Trophoblast cell (in vitro differentiated cells and primary cell): ENCODE measurements around the gene UBE2QL1.

Source experiments
- DNase-seq, 2 donors: peaks; one replicate each; pipeline ENCODE4 v3.0.0-alpha.2; 2016
- H2AFZ ChIP-seq: 2 replicates; pipeline ENCODE4 v1.6.1; 2013; ENCODE audit warnings: low read length, moderate library complexity, mild to moderate bottlenecking; ENCODE audit not compliant: insufficient read depth, poor library complexity
- H2AK5ac ChIP-seq: 2 replicates; pipeline ENCODE4 v1.6.1; 2013; ENCODE audit warnings: mild to moderate bottlenecking, low read length
- H2BK120ac ChIP-seq: 2 replicates; pipeline ENCODE4 v1.6.1; 2013; ENCODE audit warnings: low read length, mild to moderate bottlenecking, moderate library complexity; ENCODE audit not compliant: insufficient read depth, poor library complexity
- H2BK12ac ChIP-seq: 2 replicates; pipeline ENCODE4 v1.6.1; 2013; ENCODE audit warnings: mild to moderate bottlenecking, low read length, moderate library complexity
- H2BK5ac ChIP-seq: 2 replicates; pipeline ENCODE4 v1.6.1; 2013; ENCODE audit warnings: low read length, low read depth, moderate library complexity, mild to moderate bottlenecking; ENCODE audit not compliant: poor library complexity
- H3K14ac ChIP-seq: 2 replicates; pipeline ENCODE4 v1.6.1; 2013; ENCODE audit warnings: mild to moderate bottlenecking, low read length
- H3K18ac ChIP-seq: 2 replicates; pipeline ENCODE4 v1.6.1; 2013; ENCODE audit warnings: mild to moderate bottlenecking, low read length
- H3K23ac ChIP-seq: 2 replicates; pipeline ENCODE4 v1.6.1; 2013; ENCODE audit warnings: low read length
- H3K27ac ChIP-seq: 2 replicates; pipeline ENCODE4 v1.5.1; 2013; ENCODE audit warnings: low read depth, mild to moderate bottlenecking, inconsistent platforms, low read length, moderate library complexity
- H3K27me3 ChIP-seq: 2 replicates; pipeline ENCODE4 v1.6.1; 2013; ENCODE audit warnings: inconsistent platforms, mild to moderate bottlenecking, low read length, moderate library complexity; ENCODE audit not compliant: insufficient read depth
- H3K36me3 ChIP-seq, 2 experiments: 1 replicate in 1 of 2; 2 replicates in 1 of 2; pipeline ENCODE4 v1.6.1; 2013; ENCODE audit warnings: low read length in 2 of 2, mild to moderate bottlenecking in 2 of 2, moderate library complexity in 1 of 2; ENCODE audit not compliant: insufficient read depth in 2 of 2, control insufficient read depth in 1 of 2
- H3K4ac ChIP-seq: 2 replicates; pipeline ENCODE4 v1.6.1; 2013; ENCODE audit warnings: low read depth, mild to moderate bottlenecking, low read length, moderate library complexity
- H3K4me1 ChIP-seq, 2 experiments: 1 replicate in 1 of 2; 2 replicates in 1 of 2; pipeline ENCODE4 v1.6.1; 2013; ENCODE audit warnings: low read length in 2 of 2, mild to moderate bottlenecking in 2 of 2, moderate library complexity in 1 of 2; ENCODE audit not compliant: insufficient read depth in 2 of 2, control insufficient read depth in 1 of 2
- H3K4me2 ChIP-seq: 2 replicates; pipeline ENCODE4 v1.6.1; 2013; ENCODE audit warnings: inconsistent platforms, mild to moderate bottlenecking, low read length, moderate library complexity
- H3K4me3 ChIP-seq: 2 replicates; pipeline ENCODE4 v1.5.1; 2013; ENCODE audit warnings: mild to moderate bottlenecking, low read depth, low read length, inconsistent platforms
- H3K79me1 ChIP-seq: one replicate; pipeline ENCODE4 v1.6.1; 2013; ENCODE audit warnings: low read length
- H3K79me2 ChIP-seq: 2 replicates; pipeline ENCODE4 v1.6.1; 2013; ENCODE audit warnings: low read length, mild to moderate bottlenecking; ENCODE audit not compliant: control insufficient read depth, insufficient read depth, poor library complexity
- H3K9ac ChIP-seq: 2 replicates; pipeline ENCODE4 v1.6.1; 2013; ENCODE audit warnings: mild to moderate bottlenecking, low read length
- H3K9me3 ChIP-seq: 2 replicates; pipeline ENCODE4 v1.6.1; 2013; ENCODE audit warnings: low read depth, mild to moderate bottlenecking, control low read depth, inconsistent platforms, low read length; ENCODE audit not compliant: insufficient read depth
- H4K12ac ChIP-seq: 2 replicates; pipeline ENCODE4 v1.6.1; 2013; ENCODE audit warnings: low read depth, mild to moderate bottlenecking, low read length, moderate library complexity
- H4K8ac ChIP-seq: 2 replicates; pipeline ENCODE4 v1.6.1; 2013; ENCODE audit warnings: low read depth, mild to moderate bottlenecking, low read length, moderate library complexity
- H4K91ac ChIP-seq: one replicate; pipeline ENCODE4 v1.6.1; 2013; ENCODE audit warnings: low read depth, mild to moderate bottlenecking, low read length, moderate library complexity
- WGBS: extraction: QIAGEN DNeasy Blood & Tissue Kit; methylation state at CpG from one replicate; pipeline ENCODE4 v1.1.7; 2013; ENCODE audit warnings: missing lambda C conversion rate; ENCODE audit not compliant: insufficient read length, insufficient coverage; ENCODE audit errors: extremely low coverage; 5-methylcytosine and 5-hydroxymethylcytosine counted together

UBE2QL1 gene

GRCh38 chr5:6403416-6403815, 45.2 kb upstream of the UBE2QL1 start:
- no peak overlapping the region for H2BK12ac ChIP-seq
- no peak overlapping the region for H2AK5ac ChIP-seq
- no peak overlapping the region for H3K18ac ChIP-seq
- H3K23ac ChIP-seq = no peak overlapping the region
- no peaks in the 10 kb centered on the region for H3K79me2 ChIP-seq
- no peak overlapping the region for H4K8ac ChIP-seq
- peaks cover 0 to 6% of the 10 kb centered on the region in 2 experiments for H3K4me1 ChIP-seq
- H2BK5ac ChIP-seq = no peak overlapping the region
- H3K27ac ChIP-seq = no peak overlapping the region
- H3K9me3 ChIP-seq = no peaks in the 10 kb centered on the region
- no peaks in the 10 kb centered on the region for H3K36me3 ChIP-seq
- peaks cover 2% of the 10 kb centered on the region for H3K79me1 ChIP-seq
- H3K4me3 ChIP-seq = no peak overlapping the region
- no CpG with 5 or more reads among the region's 4 CpGs for WGBS
- no peak overlapping the region for H4K91ac ChIP-seq
- H4K12ac ChIP-seq = no peak overlapping the region
- H2BK120ac ChIP-seq = no peak overlapping the region
- no peaks in the 10 kb centered on the region for H3K27me3 ChIP-seq
- no peak overlapping the region for H3K14ac ChIP-seq
- no peak overlapping the region for H3K4ac ChIP-seq
- H3K9ac ChIP-seq = no peak overlapping the region
- no peak overlapping the region for H2AFZ ChIP-seq
- no peak overlapping the region for H3K4me2 ChIP-seq
- DNase-seq = no peak

GRCh38 chr5:6404129-6404528, 44.5 kb upstream of the UBE2QL1 start:
- Histone ChIP-seq H3K23ac (no peak overlapping the region), H4K12ac (no peak overlapping the region), H3K9me3 (no peaks in the 10 kb centered on the region), H3K4me1 (peaks cover 0 to 6% of the 10 kb centered on the region in 2 experiments), H3K14ac (no peak overlapping the region), H2AK5ac (no peak overlapping the region), H3K79me1 (peaks cover 2% of the 10 kb centered on the region), H3K27ac (no peak overlapping the region), H3K4ac (no peak overlapping the region), H2BK120ac (no peak overlapping the region), H3K79me2 (no peaks in the 10 kb centered on the region), H3K18ac (no peak overlapping the region), H3K27me3 (no peaks in the 10 kb centered on the region), H2AFZ (no peak overlapping the region), H4K91ac (no peak overlapping the region), H3K4me3 (no peak overlapping the region), H3K36me3 (no peaks in the 10 kb centered on the region), H2BK5ac (no peak overlapping the region), H3K9ac (no peak overlapping the region), H2BK12ac (no peak overlapping the region), H4K8ac (no peak overlapping the region), H3K4me2 (no peak overlapping the region)
- no peak for DNase-seq
- WGBS = no CpG with 5 or more reads among the region's 4 CpGs

- no peak overlapping the region for H3K4me3 ChIP-seq
- H3K4me1 ChIP-seq = peaks cover 0 to 6% of the 10 kb centered on the region in 2 experiments
- no peak overlapping the region for H3K14ac ChIP-seq
- no peak overlapping the region for H3K9ac ChIP-seq
- no peak overlapping the region for H4K8ac ChIP-seq
- no peak overlapping the region for H4K91ac ChIP-seq
- no peak overlapping the region for H3K4me2 ChIP-seq
- peaks cover 5% of the 10 kb centered on the region for H3K9me3 ChIP-seq
- no peak overlapping the region for H2BK12ac ChIP-seq
- H2AK5ac ChIP-seq = no peak overlapping the region
- H2BK5ac ChIP-seq = no peak overlapping the region
- no peak overlapping the region for H3K23ac ChIP-seq
- no peaks in the 10 kb centered on the region for H3K79me2 ChIP-seq
- no CpG with 5 or more reads among the region's 4 CpGs for WGBS
- H3K36me3 ChIP-seq = no peaks in the 10 kb centered on the region
- peaks cover 2% of the 10 kb centered on the region for H3K79me1 ChIP-seq
- H3K18ac ChIP-seq = no peak overlapping the region
- no peak for DNase-seq
- H2AFZ ChIP-seq = no peak overlapping the region
- no peaks in the 10 kb centered on the region for H3K27me3 ChIP-seq
- H3K4ac ChIP-seq = no peak overlapping the region
- no peak overlapping the region for H2BK120ac ChIP-seq
- no peak overlapping the region for H3K27ac ChIP-seq
- H4K12ac ChIP-seq = no peak overlapping the region
These were observed 43.1 kb upstream of the UBE2QL1 start for GRCh38 chr5:6405591-6405990.

DNA sequence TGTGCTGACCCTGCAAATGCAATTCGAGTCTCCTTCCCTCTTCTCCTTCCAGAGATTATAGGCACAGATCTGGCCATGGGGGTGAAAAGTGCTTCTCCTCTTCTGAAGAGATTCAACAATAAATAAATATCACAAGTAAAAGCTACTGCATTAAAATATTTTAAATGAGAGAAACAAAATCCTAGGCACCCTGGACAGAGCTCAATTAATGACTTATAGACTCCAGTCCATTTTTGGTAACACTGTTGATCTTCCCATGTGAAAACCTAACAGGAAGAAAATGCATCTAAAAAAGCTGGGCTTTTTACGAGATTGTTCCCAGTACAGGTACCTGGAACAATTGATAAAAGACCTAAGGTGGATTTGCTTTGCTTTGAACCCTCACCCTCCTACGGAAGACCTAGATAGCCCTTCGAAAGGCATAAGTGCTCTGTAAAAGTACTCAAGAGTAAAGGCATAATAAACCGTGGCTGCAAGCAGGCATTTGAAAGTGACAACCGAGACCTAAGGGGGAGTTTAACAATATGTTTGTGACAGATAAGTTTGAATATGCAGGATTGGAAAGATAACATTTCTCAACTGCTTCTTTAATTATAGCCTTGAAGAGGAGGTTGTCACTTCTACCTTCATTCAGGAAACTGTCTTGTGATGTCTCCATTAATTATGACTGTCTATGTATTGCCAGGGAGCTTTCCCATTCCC, 41.0 kb upstream of the UBE2QL1 start:
- H3K79me1 ChIP-seq = peaks cover 2% of the 10 kb centered on the region
- peak in 1 of 2 donors; percentile 44 for DNase-seq
- no peak overlapping the region for H4K91ac ChIP-seq
- H3K18ac ChIP-seq = no peak overlapping the region
- H3K79me2 ChIP-seq = no peaks in the 10 kb centered on the region
- no peak overlapping the region for H3K9ac ChIP-seq
- no peak overlapping the region for H2BK5ac ChIP-seq
- H4K8ac ChIP-seq = no peak overlapping the region
- H3K4me3 ChIP-seq = peak overlapping the region; percentile 7
- no peak overlapping the region for H2AK5ac ChIP-seq
- no peak overlapping the region for H4K12ac ChIP-seq
- H3K4me2 ChIP-seq = no peak overlapping the region
- no peak overlapping the region for H3K27ac ChIP-seq
- H3K27me3 ChIP-seq = no peaks in the 10 kb centered on the region
- WGBS = no CpG with 5 or more reads among the region's 6 CpGs
- H3K9me3 ChIP-seq = peaks cover 7% of the 10 kb centered on the region
- H3K14ac ChIP-seq = no peak overlapping the region
- no peak overlapping the region for H2BK120ac ChIP-seq
- H3K36me3 ChIP-seq = no peaks in the 10 kb centered on the region
- H3K23ac ChIP-seq = no peak overlapping the region
- H2BK12ac ChIP-seq = no peak overlapping the region
- H3K4ac ChIP-seq = no peak overlapping the region
- H3K4me1 ChIP-seq = peaks cover 0 to 6% of the 10 kb centered on the region in 2 experiments
- no peak overlapping the region for H2AFZ ChIP-seq
